A549 (cell line): ENCODE results near the gene CRADD.

Experiments used
- EP300 ChIP-seq, 2 experiments: fragments of >200 bp; sonication (Bioruptor Twin); formaldehyde crosslinking; IDR thresholded peaks; 2 replicates in 1 of 2; 3 replicates in 1 of 2; pipeline ENCODE4 v1.6.1; 2016 to 2017
- RAD21 ChIP-seq, 2 experiments: fragments of >200 bp in 1 of 2; sonication (Bioruptor Twin) in 1 of 2; formaldehyde crosslinking in 1 of 2; IDR thresholded peaks in 1 of 2; conservative IDR thresholded peaks in 1 of 2; 2 replicates in 1 of 2; 3 replicates in 1 of 2; pipeline ENCODE4 v1.6.1; 2012 to 2018; ENCODE audit warnings: inconsistent platforms in 1 of 2
- TF ChIP-seq, protein P1 (sequence below): fragments of 200-600 bp; sonication (generic); IDR thresholded peaks from 2 replicates; pipeline ENCODE4 v1.6.1; 2016; ENCODE audit warnings: antibody characterized with exemption, mild to moderate bottlenecking, moderate library complexity

DNA sequence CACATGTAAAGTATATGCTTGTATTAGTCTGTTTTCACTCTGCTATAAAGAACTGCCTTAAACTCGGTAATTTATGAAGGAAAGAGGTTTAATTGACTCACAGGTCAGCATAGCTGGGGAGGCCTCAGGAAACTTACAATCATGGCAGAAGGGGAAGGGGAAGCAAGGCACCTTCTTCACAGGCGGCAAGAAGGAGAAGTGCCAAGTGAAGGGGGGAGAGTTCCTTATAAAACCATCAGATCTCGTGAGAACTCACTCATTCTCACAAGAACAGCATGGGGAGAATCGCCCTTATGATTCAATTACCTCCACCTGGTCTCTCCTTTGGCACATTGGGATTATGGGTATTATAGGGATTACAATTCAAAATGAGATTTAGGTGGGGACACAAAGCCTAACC, 241.7 kb downstream of the CRADD start:
- TF ChIP-seq RAD21 (conservative IDR thresholded peaks at IDR 0.05 in 1 of 2, IDR thresholded peaks at IDR 0.05 in 1 of 2) (no peak), EP300 (IDR thresholded peaks at IDR 0.05) (no peak)
- TF ChIP-seq, protein P1, sequence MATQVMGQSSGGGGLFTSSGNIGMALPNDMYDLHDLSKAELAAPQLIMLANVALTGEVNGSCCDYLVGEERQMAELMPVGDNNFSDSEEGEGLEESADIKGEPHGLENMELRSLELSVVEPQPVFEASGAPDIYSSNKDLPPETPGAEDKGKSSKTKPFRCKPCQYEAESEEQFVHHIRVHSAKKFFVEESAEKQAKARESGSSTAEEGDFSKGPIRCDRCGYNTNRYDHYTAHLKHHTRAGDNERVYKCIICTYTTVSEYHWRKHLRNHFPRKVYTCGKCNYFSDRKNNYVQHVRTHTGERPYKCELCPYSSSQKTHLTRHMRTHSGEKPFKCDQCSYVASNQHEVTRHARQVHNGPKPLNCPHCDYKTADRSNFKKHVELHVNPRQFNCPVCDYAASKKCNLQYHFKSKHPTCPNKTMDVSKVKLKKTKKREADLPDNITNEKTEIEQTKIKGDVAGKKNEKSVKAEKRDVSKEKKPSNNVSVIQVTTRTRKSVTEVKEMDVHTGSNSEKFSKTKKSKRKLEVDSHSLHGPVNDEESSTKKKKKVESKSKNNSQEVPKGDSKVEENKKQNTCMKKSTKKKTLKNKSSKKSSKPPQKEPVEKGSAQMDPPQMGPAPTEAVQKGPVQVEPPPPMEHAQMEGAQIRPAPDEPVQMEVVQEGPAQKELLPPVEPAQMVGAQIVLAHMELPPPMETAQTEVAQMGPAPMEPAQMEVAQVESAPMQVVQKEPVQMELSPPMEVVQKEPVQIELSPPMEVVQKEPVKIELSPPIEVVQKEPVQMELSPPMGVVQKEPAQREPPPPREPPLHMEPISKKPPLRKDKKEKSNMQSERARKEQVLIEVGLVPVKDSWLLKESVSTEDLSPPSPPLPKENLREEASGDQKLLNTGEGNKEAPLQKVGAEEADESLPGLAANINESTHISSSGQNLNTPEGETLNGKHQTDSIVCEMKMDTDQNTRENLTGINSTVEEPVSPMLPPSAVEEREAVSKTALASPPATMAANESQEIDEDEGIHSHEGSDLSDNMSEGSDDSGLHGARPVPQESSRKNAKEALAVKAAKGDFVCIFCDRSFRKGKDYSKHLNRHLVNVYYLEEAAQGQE: no peak
